Common myeloid progenitor, CD34-positive (primary cell): ENCODE results near the gene HDAC11.
A peak's percentile ranks its signal among the peaks of the same experiment; 100 is the strongest.
"Not testable (repeated sequence)": the region's sequence is repeated elsewhere in the genome, so short reads cannot be mapped to it uniquely, and the experiment has no call there.

ENCODE experiments used
- CTCF ChIA-PET: fragments of 350-600 bp; sonication (Branson Sonifier 250); formaldehyde crosslinking; loops from one replicate; lab custom pipeline; 2021; ENCODE audit warnings: antibody characterized with exemption; lab: Charles Lee
- POLR2A ChIA-PET: fragments of 350-600 bp; sonication (Branson Sonifier 250); formaldehyde crosslinking; loops from one replicate; lab custom pipeline; 2021; ENCODE audit warnings: antibody characterized with exemption; lab: Charles Lee
- DNase-seq, 3 donors: peaks; one replicate each; pipeline versions ENCODE4 v3.0.0 to v3.0.0-alpha.2; 2013
- H3K27ac ChIP-seq, 2 experiments: 1 replicate in 1 of 2; 2 replicates in 1 of 2; pipeline ENCODE4 v1.7.0; 2013; ENCODE audit warnings: inconsistent platforms in 2 of 2, low read length in 2 of 2, mild to moderate bottlenecking in 2 of 2, low read depth in 1 of 2, moderate library complexity in 1 of 2; ENCODE audit not compliant: severe bottlenecking in 2 of 2, insufficient read depth in 1 of 2, poor library complexity in 1 of 2
- H3K27me3 ChIP-seq, 5 experiments: replicated peaks in 2 of 5; 1 replicate in 3 of 5; 2 replicates in 2 of 5; pipeline versions ENCODE4 v1.6.1 to v1.7.0; 2013; ENCODE audit warnings: low read length in 4 of 5, mild to moderate bottlenecking in 2 of 5, moderate library complexity in 2 of 5, inconsistent platforms in 1 of 5; ENCODE audit not compliant: insufficient read depth in 5 of 5, control insufficient read depth in 4 of 5
- H3K36me3 ChIP-seq, 4 experiments: 1 replicate in 2 of 4; 2 replicates in 2 of 4; pipeline versions ENCODE4 v1.6.1 to v1.7.0; 2013; ENCODE audit warnings: low read length in 3 of 4, control low read depth in 1 of 4, mild to moderate bottlenecking in 1 of 4; ENCODE audit not compliant: control insufficient read depth in 4 of 4, insufficient read depth in 4 of 4
- H3K4me1 ChIP-seq, 4 experiments: 1 replicate in 3 of 4; 2 replicates in 1 of 4; pipeline versions ENCODE4 v1.6.1 to v1.7.1; 2013; ENCODE audit warnings: low read length in 3 of 4, mild to moderate bottlenecking in 3 of 4, control low read depth in 1 of 4, inconsistent platforms in 1 of 4, moderate library complexity in 1 of 4; ENCODE audit not compliant: control insufficient read depth in 4 of 4, insufficient read depth in 4 of 4; ENCODE audit errors: control extremely low read depth in 1 of 4
- H3K4me3 ChIP-seq, 7 experiments: 1 replicate in 4 of 7; 2 replicates in 3 of 7; pipeline versions ENCODE4 v1.5.1 to v1.7.0; 2013; ENCODE audit warnings: mild to moderate bottlenecking in 7 of 7, low read length in 6 of 7, moderate library complexity in 6 of 7, inconsistent platforms in 2 of 7, low read depth in 2 of 7, control low read depth in 1 of 7; ENCODE audit not compliant: insufficient read depth in 4 of 7, control insufficient read depth in 1 of 7; ENCODE audit errors: extremely low read depth in 1 of 7
- H3K9me3 ChIP-seq, 5 experiments: 1 replicate in 4 of 5; 2 replicates in 1 of 5; pipeline versions ENCODE4 v1.6.1 to v1.7.1; 2013; ENCODE audit warnings: low read length in 4 of 5, mild to moderate bottlenecking in 2 of 5, inconsistent platforms in 1 of 5, low read depth in 1 of 5, moderate library complexity in 1 of 5; ENCODE audit not compliant: control insufficient read depth in 4 of 5, insufficient read depth in 2 of 5; ENCODE audit errors: control extremely low read depth in 1 of 5
- WGBS: methylation state at CpG from one replicate; pipeline ENCODE4 v1.1.5; 2013; ENCODE audit not compliant: insufficient coverage; 5-methylcytosine and 5-hydroxymethylcytosine counted together

Gene HDAC11

DNA sequence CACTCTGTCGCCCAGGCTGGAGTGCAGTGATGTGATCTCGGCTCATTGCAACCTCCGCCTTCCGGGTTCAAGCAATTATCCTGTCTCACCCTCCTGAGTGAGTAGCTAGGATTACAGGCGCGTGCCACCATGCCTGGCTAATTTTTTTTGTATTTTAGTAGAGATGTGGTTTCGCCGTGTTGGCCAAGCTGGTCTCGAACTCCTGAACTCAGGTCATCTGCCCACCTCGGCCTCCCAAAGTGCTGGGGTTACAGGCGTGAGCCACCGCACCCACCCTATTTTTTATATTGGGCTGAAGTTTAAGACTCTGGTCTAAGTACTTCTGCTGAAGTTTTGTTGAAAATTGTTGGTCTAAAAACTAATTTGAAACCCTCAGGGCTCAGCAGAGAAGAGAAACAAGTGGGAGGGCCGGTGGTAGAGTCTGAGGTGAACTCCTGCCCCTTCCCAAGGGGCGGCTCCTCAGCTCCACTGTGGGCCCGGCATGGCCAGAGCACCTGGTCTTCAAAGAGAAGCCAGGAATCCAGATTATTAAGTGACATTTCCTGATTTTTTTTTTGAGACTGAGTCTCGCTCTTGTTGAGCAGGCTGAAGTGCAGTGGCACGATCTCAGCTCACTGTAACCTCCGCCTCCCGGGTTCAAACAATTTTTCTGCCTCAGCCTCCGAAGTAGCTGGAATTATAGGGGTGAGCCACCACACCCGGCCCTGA lies 4.0 kb downstream of the HDAC11 start:
- CTCF ChIA-PET, result interaction anchor here (0.6 to 9.4 kb wide), 6 partner anchors 11 to 1475 kb away, joined by 3 to 70 read pairs (median 6); no protein-coding TSS in a partner anchor
- H3K9me3 ChIP-seq, result no peaks in the 10 kb centered on the region
- DNase-seq, result no peak
- peak overlapping the region in 1 of 2 experiments; percentile 14 for H3K27ac ChIP-seq
- H3K27me3 ChIP-seq, result peaks cover 0 to 3% (median 0%) of the 10 kb centered on the region in 5 experiments
- peaks cover 0 to 45% (median 29%) of the 10 kb centered on the region in 4 experiments for H3K4me1 ChIP-seq
- H3K4me3 ChIP-seq, result no peak overlapping the region
- WGBS, result 88% methylated on average over 18 of the region's 21 CpGs
- no peaks in the 10 kb centered on the region for H3K36me3 ChIP-seq
- POLR2A ChIA-PET, result no interaction called here

DNA sequence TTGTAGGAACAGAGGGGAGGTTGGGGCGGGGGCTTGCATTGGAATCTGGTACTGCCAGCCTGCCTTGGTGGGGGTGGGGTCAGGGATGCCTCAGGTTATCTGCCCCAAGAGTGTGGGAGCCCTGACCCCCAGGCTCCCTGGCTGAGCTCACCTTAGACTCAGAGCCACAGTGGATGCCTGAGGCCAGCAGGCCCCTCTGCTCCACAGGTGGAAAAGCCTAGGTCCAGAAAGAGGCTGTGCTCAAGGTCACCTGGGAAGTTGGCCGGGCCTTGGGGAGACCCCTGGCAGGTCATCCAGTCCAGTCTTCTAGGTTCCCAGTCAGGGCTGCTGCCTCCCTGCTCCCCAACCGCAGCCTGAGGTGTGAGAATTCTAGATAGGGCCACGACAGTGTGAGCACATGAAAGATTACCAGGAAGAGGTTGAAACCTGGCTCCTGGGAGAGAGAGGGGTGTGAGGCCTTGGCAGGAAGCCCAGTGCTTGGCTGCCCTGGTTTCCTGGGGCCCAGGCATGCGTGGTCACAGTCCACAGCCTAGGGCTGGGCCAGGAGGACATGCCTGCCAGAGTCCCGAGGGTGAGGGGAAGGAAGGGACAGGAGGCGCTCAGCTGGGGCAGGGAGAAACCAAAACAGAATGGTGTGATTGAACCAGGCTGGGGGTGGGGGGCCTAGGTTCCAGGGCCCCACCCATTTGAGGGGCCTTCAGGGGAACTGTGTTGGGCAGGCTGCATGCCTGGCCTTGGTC lies 4.9 kb downstream of the HDAC11 start:
- Histone ChIP-seq H3K4me1 (peaks cover 0 to 38% (median 22%) of the 10 kb centered on the region in 4 experiments), H3K4me3 (peak overlapping the region in 2 of 7 experiments; percentile 6 to 18), H3K27ac (peak overlapping the region in 1 of 2 experiments; percentile 14), H3K36me3 (peaks cover 0 to under 1% (median 0%) of the 10 kb centered on the region in 4 experiments), H3K27me3 (peaks cover 0 to 3% (median 0%) of the 10 kb centered on the region in 5 experiments), H3K9me3 (no peaks in the 10 kb centered on the region)
- 33% methylated on average over 3 of the region's 7 CpGs for whole genome bisulfite sequencing
- DNase-seq, result peak; percentile 77 to 88 (median 83)
- ChIA-PET CTCF (interaction anchor here (1.4 to 9.4 kb wide), 4 partner anchors 10 to 393 kb away, joined by 5 to 70 read pairs (median 16); no protein-coding TSS in a partner anchor), POLR2A (no interaction called here)

DNA sequence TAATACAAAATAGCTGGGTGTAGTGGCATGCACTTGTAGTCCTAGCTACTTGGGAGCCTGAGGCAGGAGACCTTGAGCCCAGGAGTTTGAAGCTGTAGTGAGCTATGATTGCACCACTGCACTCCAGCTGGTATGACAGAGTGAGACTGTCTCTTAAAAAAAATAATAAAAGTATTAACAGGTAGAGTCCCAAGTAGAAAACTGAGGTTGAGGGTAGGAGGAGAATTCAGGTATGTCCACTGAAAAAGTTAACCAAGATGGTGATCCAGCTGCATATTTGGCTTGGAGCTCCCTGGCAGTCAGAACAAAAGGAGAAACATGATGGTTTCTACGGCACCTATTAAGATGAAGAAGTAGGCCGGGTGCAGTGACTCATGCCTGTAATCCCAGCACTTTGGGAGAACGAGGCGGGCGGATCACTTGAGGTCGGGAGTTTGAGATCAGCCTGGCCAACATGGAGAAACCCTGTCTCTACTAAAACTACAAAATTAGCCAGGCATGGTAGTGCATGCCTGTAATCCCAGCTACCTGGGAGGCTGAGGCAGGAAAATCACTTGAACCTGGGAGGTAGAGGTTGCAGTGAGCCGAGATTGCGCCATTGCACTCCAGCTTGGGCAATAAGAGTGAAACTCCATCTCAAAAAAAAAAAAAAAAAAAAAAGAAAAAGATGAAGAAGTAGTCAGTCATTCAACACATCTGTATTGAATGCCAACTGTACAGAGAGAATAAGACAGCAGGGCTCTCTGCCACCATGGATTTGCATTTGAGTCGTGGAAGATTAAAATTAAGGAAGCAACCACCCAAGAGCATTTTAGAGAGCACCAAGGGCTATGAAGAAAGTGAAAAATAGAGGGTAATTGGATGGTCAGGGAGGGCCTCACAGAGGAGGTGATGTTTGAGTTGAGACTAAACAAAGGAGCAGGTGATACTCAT lies 5.8 kb downstream of the HDAC11 start:
- CTCF ChIA-PET, result interaction anchor here (1.4 to 9.4 kb wide), 4 partner anchors 9 to 393 kb away, joined by 5 to 70 read pairs (median 16); no protein-coding TSS in a partner anchor
- peak overlapping the region in 1 of 2 experiments; percentile 14 for H3K27ac ChIP-seq
- H3K4me1 ChIP-seq, result peaks cover 0 to 31% (median 17%) of the 10 kb centered on the region in 4 experiments
- H3K9me3 ChIP-seq, H3K36me3 ChIP-seq, H3K4me3 ChIP-seq, H3K27me3 ChIP-seq: not testable (repeated sequence)
- POLR2A ChIA-PET, result interaction anchor here (0.6 kb wide), 1 partner anchor 1155 kb away, joined by 3 read pairs; no protein-coding TSS in a partner anchor
- peak in 1 of 3 donors; percentile 12 for DNase-seq
- 90% methylated on average over 2 of the region's 9 CpGs for WGBS

DNA sequence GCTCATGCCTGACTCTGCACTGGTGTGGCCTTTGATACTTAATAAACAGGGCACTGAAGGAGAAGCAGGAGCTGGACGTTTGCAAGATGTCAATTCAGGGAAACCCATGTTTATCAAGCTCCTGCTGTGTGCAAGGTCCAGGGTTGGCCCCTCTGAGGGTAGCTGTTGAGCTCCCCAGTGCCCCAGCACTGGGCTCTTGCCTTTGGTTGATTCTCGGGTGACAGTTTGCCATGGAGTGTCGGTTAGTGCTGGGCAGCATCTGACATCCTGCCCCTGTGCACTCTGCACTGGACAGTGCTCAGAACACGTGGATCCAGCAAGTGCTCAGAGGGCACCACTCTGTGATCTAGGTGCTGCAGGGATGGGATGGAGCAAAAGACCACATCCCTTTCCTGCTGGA lies 7.3 kb downstream of the HDAC11 start:
- H3K36me3 ChIP-seq, result peaks cover 0 to 3% (median 1%) of the 10 kb centered on the region in 4 experiments
- H3K27ac ChIP-seq, result no peak overlapping the region
- no peaks in the 10 kb centered on the region for H3K27me3 ChIP-seq
- WGBS, result 95% methylated on average over 4 of the region's 4 CpGs
- H3K9me3 ChIP-seq, result no peaks in the 10 kb centered on the region
- CTCF ChIA-PET, result interaction anchor here (1.0 to 9.4 kb wide), 4 partner anchors 9 to 396 kb away, joined by 3 to 70 read pairs (median 8); no protein-coding TSS in a partner anchor
- DNase-seq, result no peak
- POLR2A ChIA-PET, result no interaction called here
- H3K4me3 ChIP-seq, result no peak overlapping the region
- H3K4me1 ChIP-seq, result peaks cover 0 to 31% (median 17%) of the 10 kb centered on the region in 4 experiments

DNA sequence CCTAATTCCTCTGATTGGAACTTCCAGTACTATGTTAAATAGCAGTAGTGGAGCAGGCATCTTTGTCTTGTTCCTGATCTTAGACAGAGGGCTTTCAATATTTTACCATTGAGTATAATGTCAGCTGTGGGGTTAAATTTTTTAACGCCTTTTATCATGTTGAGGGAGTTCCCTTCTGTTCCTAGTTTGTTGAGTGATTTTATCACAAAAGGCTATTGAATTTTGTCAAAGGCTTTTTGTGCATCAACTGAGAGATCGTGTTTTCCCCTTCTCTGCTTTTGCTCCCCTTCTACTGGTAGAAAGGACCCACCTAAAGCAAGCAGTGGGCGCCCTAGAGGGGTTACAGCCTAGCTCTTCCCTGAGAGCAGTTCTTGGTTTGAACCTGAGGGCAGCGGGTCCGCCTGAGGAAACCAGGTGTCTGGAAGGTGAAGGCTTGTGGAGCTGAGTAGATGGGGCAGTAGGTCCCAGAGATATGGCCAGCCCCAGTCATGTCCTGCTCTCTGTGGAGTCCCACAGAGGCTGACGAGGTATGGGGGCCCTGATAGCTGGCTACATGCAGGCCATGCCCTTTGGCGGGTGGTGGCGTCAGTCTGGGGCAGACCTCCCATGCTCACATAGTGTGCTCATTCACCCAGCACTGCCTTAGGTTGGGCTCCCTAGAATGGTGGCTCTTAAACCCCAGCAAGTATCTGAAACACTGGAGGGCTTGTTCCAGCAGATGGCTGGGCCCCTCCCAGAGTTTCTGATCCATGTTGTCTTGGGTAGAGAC lies 11.3 kb downstream of the HDAC11 start:
- ChIA-PET POLR2A (no interaction called here), CTCF (interaction anchor here (0.6 to 2.9 kb wide), 7 partner anchors 9 to 166 kb away, joined by 3 to 12 read pairs (median 3); no protein-coding TSS in a partner anchor)
- H3K4me3 ChIP-seq, result no peak overlapping the region
- H3K27me3 ChIP-seq, result no peaks in the 10 kb centered on the region
- peaks cover 0 to 5% (median 2%) of the 10 kb centered on the region in 4 experiments for H3K36me3 ChIP-seq
- H3K27ac ChIP-seq, result no peak overlapping the region
- no peak for DNase-seq
- 99% methylated on average over 7 of the region's 8 CpGs for WGBS
- H3K9me3 ChIP-seq, result no peaks in the 10 kb centered on the region
- H3K4me1 ChIP-seq, result peaks cover 0 to 6% (median 2%) of the 10 kb centered on the region in 4 experiments

DNA sequence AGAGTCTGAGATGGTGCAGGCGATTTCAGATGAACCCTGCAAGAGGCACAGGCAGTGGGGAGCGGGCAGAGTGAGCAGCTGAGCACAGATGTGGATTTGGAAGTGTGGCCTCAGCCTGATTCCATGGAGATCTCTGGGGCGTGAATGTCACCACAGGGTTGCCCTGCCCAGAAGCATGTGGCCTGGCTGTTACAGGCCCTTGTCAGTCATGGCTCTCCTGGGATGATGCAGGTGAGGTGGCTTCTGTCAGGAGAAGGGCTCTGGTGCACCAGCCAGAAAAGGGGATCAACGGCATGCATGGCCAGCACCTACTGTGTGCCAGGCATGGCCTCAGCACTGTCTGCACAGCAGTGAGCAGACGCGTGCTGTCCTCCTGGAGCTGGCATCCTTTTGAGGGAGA lies 11.9 kb downstream of the HDAC11 start:
- peaks cover 0 to 5% (median 2%) of the 10 kb centered on the region in 4 experiments for H3K36me3 ChIP-seq
- no peak overlapping the region for H3K27ac ChIP-seq
- WGBS, result 95% methylated on average over 6 of the region's 6 CpGs
- ChIA-PET CTCF (interaction anchor here (1.0 to 2.9 kb wide), 5 partner anchors 8 to 165 kb away, joined by 3 to 12 read pairs (median 6); no protein-coding TSS in a partner anchor), POLR2A (no interaction called here)
- H3K27me3 ChIP-seq, result no peaks in the 10 kb centered on the region
- no peak overlapping the region for H3K4me3 ChIP-seq
- DNase-seq, result no peak
- H3K9me3 ChIP-seq, result no peaks in the 10 kb centered on the region
- peaks cover 0 to 8% (median 4%) of the 10 kb centered on the region in 4 experiments for H3K4me1 ChIP-seq
